ENCODE measurements around the gene SLC36A2.
"Not testable (repeated sequence)": the region's sequence is repeated elsewhere in the genome, so short reads cannot be mapped to it uniquely, and the experiment has no call there.

The SLC36A2 gene

DNA sequence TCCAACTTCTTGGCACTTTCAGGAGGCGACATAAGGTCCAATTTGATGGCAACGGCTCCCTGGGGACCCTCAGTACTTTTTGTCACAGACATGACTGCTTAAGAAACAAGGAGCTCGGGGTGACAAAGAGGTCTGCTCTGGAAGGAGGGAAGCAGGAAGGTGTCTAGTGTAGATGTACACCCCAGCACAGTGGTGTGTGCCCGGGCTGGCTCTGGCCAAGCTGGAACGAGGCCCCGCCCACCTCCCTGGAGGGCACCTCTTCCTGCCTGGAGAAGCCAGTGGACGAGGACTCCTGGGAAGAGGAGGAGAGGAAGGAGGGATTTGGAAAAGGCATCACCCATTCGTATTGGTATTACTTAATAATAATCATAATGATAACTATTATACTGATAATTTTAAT is at the start of gene SLC36A2:
TSS of gene SLC36A2 (minus strand) at position 191 of the 400 bp plus-strand sequence. CDS start at position 92, 99 bp downstream.
- DNase-seq (ENCODE audit: low read depth) = no peak

DNA sequence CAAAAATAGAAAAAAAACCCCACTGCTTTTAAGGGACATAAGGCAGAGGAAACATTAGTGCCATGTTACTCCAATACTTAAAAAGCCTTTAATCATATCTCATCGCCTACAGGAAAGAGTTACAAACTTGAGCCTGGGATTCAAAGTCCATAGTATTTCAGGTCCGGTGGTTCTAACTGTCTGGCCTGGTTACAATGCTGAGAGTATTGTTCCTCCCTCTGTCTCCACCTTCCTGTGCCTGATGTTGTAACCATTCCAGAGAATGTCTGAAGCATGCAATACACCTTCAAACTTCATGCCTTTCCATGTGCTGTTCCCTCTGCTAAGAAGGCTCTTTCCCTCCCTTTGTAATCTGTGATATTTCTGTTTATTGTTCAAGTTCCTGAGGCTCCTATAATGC is 41.6 kb upstream of the SLC36A2 start:
- no peak for DNase-seq (ENCODE audit: low read depth)

DNA sequence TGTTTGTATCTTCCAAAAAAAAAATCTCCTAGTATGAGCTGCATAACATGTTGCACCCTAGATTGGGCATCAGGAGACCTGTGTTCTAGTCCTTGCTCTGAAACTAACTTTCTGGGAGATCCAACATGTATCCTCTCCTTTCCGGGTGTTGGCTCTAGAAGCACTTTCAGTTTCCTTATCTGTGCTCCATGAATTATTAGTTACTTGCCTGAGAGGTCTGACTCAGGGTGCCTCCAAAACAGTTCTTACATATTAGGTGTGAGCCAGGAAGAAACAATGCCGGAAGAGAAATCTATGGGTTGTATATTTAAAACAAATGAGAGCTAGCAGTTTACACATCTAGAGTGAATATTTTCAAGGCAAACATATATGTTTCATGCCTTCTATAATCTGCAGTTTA is 36.7 kb upstream of the SLC36A2 start:
- no peak for DNase-seq (ENCODE audit: low read depth)

GRCh38 chr5:151383011-151383410 is 35.7 kb upstream of the SLC36A2 start:
- DNase-seq (ENCODE audit: low read depth) = no peak

DNA sequence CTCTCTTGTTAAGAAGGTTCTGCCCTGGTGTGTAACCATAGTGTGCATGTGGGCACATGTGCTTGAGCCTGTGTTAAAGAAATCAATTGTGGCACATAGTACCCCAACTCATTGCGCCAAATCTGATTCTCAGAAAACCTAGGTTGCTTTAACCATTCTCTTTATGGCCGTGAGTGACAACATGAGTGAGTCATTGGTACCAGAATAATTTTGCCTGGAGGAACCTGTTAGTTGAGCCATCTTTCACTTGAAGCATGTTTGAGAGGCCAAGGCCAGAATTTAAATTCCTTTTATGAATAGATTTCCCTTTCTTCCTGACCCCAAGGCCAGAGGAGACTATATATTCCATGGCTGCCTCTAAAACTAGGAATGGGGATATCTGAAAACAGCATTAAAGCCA is 35.2 kb upstream of the SLC36A2 start:
- no peak for DNase-seq (ENCODE audit: low read depth)

GRCh38 chr5:151381899-151382298 is 34.5 kb upstream of the SLC36A2 start:
- no peak for DNase-seq (ENCODE audit: low read depth)

GRCh38 chr5:151378616-151379015 is 31.3 kb upstream of the SLC36A2 start:
- DNase-seq (ENCODE audit: low read depth) = no peak

DNA sequence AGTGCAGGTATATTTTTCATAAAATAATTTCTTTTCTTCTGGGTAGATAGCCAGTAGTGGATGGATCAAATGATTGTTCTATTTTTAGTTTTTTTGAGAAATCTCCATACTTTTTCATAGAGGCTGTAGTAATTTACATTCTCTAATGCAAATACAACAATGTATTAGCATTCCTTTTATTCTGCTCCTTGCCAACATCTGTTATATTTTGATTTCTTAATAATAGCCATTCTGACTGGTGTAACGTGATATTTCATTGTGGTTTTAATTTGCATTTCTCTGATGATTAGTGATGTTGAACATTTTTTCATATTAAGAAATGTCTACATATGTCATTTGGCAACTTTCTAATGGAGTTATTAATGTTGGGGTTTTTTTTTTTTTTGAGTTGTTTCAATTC is 27.2 kb upstream of the SLC36A2 start:
- no peak for DNase-seq (ENCODE audit: low read depth)

DNA sequence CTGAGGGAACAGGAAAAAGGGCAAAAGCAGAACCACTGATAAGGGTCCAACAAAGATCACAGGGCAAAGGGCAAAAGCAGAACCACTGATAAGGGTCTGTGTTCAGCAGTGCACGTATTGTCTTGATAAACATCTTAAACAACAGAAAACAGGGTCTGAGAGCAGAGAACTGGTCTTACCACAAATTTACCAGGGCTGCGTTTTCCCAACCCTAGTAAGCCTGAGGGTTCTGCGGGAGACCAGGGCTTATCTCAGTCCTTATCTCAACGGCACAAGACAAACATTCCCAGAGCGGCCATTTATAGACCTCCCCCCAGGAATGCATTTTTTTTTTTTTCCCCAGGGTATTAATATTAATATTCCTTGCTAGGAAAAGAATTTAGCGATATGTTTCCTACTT is 19.7 kb upstream of the SLC36A2 start:
- DNase-seq (ENCODE audit: low read depth) = not testable (repeated sequence)

GRCh38 chr5:151363673-151364072 is 16.3 kb upstream of the SLC36A2 start:
- no peak for DNase-seq (ENCODE audit: low read depth)

- no peak for DNase-seq (ENCODE audit: low read depth)
Measured at GRCh38 chr5:151362970-151363369, 15.6 kb upstream of the SLC36A2 start.

- no peak for DNase-seq (ENCODE audit: low read depth)
Measured at GRCh38 chr5:151359391-151359790, 12.0 kb upstream of the SLC36A2 start.

GRCh38 chr5:151357792-151358191 is 10.4 kb upstream of the SLC36A2 start:
- no peak for DNase-seq (ENCODE audit: low read depth)

DNA sequence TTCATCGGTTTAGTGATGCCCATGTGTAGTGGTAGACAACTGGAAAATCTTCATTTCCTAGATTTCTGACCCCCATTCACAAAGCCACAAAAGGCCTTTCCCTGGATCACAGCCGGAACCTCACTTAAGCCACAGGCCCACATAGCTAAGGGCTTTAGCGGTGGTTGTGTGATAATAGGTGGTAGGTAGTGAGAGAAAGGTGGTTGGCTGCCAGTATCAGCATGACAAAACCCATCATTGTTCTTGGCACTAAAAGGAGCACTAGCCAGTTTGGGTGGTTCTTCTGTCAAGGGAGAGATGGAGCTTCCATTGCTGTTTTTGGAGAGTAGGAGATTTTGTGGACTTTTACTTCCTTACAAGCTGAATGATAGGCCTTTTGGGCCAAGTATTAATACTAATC is 9.7 kb upstream of the SLC36A2 start:
- DNase-seq (ENCODE audit: low read depth) = no peak

- no peak for DNase-seq (ENCODE audit: low read depth)
Measured at GRCh38 chr5:151351671-151352070, 4.3 kb upstream of the SLC36A2 start.

DNA sequence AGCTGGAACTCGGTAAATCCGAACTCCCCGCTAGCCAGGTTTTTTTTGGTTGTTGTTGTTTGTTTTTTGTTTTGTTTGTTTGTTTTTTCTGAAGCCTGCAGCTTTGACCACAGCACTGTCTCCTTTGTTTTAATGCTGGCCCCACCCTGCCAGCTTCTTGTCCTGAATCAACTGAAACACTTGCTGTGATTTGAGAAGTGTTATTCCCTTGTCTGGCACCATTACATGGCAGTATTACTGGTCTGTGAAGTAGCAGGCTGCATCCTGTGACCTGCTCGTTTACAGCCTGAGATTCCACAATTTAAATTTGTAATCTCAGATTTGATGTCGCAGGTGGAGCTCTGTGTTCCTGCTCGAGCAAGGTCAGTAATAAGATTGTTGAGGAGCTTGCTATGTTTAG is 1.4 kb upstream of the SLC36A2 start:
- no peak for DNase-seq (ENCODE audit: low read depth)

GRCh38 chr5:151345808-151346478 is 1.4 kb downstream of the SLC36A2 start:
- no peak for DNase-seq (ENCODE audit: low read depth)

- DNase-seq (ENCODE audit: low read depth) = no peak
Measured at GRCh38 chr5:151345187-151345807, 2.1 kb downstream of the SLC36A2 start.

DNA sequence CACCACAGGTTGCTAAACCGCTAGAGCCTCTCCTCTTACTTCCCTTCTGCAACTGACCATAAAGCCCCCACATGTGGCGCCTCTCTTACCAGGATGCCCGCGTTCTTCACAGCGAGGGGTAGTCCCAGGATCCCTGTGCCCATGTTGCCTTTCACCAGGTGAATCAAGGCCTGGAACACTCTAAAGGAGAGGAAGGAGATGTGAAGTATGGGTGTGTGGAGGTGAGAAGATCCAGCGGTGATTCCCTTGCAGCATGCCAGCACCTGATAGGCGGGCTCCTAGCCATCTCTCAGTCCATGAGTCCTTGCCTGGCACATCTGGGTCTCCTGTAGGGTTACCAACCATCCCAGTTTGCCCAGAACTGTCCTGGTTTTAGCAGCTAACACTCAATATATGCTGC is 3.3 kb downstream of the SLC36A2 start:
- DNase-seq (ENCODE audit: low read depth) = no peak

GRCh38 chr5:151340004-151340403 is 7.4 kb downstream of the SLC36A2 start:
- DNase-seq (ENCODE audit: low read depth) = no peak

DNA sequence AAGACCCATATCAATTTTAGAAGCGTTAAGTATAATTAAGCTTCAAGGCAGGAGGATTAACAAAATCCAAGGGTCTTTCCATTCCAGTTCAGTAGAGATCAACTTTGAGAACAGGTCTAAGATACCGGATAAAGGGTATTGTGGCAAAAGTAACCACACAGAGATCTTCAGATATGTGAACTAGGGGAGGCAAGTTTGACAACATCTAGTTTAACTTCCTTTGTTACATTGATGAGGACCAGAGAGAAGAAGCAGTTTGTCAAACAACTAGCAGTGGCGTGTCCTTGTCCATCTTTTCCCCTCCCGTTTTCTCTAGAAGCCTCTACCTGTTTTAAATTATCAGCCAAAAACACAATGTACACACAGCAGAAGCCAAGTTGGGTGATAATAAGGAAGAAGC is 8.6 kb downstream of the SLC36A2 start:
- DNase-seq (ENCODE audit: low read depth) = no peak

- DNase-seq (ENCODE audit: low read depth) = no peak
Measured at GRCh38 chr5:151332857-151333256, 14.5 kb downstream of the SLC36A2 start.

DNA sequence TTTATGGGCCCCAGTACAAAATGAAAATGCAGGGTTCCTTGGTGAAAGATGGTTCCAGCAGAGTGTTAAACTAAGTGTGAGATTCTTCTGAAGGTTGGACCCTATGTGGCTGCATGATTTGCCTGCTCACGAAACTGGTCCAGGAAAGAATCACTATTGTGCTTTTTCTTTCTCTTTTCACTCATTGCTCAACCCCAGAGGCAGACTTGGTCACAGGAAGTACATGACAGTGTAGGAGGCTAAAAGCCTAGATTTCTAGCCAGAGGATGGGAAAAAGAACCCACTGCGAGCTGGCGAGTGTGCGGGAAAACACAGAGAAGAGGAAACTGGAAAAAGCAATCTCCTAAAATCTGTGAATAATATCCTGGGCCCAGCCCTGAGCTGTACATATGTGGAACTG is 18.6 kb downstream of the SLC36A2 start:
- no peak for DNase-seq (ENCODE audit: low read depth)

DNA sequence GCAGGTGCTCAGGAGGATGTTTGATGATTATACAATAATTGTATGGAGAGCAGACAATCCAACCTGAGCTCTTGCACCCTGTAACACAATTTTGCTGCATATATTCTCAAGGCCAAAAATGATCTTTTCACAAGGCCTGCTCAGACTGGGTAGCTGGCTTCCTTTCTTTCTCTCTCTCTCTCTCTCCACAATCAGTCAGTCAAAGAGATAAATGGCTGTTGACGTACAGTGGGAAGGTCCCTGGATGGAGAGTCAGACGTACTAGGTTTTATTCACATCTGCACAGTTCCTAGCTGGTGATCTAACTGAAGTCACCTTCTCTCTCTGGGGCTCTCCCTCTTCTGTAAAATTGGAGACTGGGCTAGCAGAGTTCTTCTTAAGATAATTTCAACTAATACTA is 19.8 kb downstream of the SLC36A2 start:
- no peak for DNase-seq (ENCODE audit: low read depth)

Data from HS-27A (cell line).